Right lobe of liver (tissue), 4 donors: ENCODE measurements around the gene IL23A.

Experiments
- POLR2A ChIP-seq: fragments of 450-650 bp; IDR thresholded peaks from one replicate; pipeline ENCODE4 v1.6.1; 2017; ENCODE audit warnings: antibody characterized with exemption, mild to moderate bottlenecking
- TF ChIP-seq, protein P1 (sequence below), 4 donors: fragments of 200-600 bp in 3 of 4; fragments of 450-650 bp in 1 of 4; IDR thresholded peaks; one replicate each; pipeline versions ENCODE4 v1.5.1 to v1.8.0; 2016 to 2022; ENCODE audit warnings: antibody characterized with exemption in 4 of 4, mild to moderate bottlenecking in 2 of 4
- donor health status: DM: no; HTN: no; CAD: no.
- donor health status: DM: no; HTN: no; CAD: no.
- donor health status: DM: no; HTN: yes; CAD: no.

DNA sequence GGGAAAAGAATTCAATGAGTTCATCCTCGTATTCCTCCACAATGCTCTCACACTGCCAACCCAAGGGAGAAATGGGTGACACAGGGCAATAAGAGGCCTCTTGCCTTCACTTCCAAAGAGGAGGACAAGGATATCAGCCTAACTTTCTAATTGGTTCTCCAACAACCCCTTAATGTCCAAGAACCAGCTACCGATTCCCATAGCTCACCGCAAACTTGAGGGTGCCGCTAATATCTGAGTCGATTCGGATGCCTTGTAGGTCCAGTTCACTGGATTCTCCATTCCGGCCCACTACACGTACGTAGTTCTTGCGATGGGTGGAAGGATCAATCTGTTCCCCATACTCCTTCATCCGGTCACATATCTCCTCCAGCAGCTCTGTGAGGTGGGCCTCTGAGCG is 27.7 kb upstream of the IL23A start:
- TF ChIP-seq, protein P1, sequence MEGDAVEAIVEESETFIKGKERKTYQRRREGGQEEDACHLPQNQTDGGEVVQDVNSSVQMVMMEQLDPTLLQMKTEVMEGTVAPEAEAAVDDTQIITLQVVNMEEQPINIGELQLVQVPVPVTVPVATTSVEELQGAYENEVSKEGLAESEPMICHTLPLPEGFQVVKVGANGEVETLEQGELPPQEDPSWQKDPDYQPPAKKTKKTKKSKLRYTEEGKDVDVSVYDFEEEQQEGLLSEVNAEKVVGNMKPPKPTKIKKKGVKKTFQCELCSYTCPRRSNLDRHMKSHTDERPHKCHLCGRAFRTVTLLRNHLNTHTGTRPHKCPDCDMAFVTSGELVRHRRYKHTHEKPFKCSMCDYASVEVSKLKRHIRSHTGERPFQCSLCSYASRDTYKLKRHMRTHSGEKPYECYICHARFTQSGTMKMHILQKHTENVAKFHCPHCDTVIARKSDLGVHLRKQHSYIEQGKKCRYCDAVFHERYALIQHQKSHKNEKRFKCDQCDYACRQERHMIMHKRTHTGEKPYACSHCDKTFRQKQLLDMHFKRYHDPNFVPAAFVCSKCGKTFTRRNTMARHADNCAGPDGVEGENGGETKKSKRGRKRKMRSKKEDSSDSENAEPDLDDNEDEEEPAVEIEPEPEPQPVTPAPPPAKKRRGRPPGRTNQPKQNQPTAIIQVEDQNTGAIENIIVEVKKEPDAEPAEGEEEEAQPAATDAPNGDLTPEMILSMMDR (IDR thresholded peaks at IDR 0.05) = no peak
- TF ChIP-seq POLR2A = no peak
